Measurements from ENCODE around the gene CASP10.

DNA sequence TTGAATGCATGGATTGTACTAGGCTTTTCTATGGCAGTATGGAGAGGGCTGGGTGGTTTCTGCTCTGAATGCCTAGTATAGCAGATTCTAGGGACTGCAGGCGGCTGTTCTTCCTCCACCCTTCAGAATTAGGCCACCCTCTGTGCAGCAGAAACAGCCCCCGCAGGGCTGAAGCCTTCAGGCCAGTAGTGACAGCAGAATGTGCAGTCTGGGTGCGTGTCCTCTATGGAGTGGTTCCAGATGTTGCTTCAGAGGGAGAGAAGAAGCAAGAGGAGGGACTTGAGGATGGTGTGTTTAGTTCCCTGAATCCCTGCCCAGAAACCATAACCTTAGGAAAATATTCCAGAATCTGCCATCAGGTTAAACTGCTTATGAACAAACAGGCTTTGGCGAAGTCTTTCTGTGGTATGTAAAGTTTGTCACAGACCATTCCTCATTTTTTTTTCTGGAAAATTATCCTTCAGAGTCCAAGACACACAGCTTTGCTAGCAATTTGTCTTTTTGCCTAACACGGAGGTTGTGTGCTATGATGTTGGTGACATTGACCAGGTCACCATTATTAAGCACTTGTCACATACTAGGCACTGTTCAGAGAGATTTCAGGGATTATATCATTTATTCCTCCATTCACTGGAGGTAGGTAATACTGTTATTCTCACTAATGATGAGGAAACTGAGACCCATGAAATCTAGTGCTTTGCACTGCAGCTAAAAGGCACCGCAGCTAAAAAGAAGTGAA lies 21.1 kb downstream of the CASP10 start:
- TF ChIP-seq, protein P1, sequence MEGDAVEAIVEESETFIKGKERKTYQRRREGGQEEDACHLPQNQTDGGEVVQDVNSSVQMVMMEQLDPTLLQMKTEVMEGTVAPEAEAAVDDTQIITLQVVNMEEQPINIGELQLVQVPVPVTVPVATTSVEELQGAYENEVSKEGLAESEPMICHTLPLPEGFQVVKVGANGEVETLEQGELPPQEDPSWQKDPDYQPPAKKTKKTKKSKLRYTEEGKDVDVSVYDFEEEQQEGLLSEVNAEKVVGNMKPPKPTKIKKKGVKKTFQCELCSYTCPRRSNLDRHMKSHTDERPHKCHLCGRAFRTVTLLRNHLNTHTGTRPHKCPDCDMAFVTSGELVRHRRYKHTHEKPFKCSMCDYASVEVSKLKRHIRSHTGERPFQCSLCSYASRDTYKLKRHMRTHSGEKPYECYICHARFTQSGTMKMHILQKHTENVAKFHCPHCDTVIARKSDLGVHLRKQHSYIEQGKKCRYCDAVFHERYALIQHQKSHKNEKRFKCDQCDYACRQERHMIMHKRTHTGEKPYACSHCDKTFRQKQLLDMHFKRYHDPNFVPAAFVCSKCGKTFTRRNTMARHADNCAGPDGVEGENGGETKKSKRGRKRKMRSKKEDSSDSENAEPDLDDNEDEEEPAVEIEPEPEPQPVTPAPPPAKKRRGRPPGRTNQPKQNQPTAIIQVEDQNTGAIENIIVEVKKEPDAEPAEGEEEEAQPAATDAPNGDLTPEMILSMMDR (IDR thresholded peaks at IDR 0.05) = no peak
- TF ChIP-seq POLR2AphosphoS5 (IDR thresholded peaks at IDR 0.05) (peak in 1 of 2 donors; percentile 31), EP300 (IDR thresholded peaks at IDR 0.05) (no peak), POLR2A (IDR thresholded peaks at IDR 0.05; ENCODE audit: low read depth) (no peak)

Data from esophagus muscularis mucosa (tissue), 4 donors.